Fibroblast of villous mesenchyme (primary cell): ENCODE results near the gene DIPK2B. TPM values are rescaled to one million over a fixed set of nuclear protein-coding genes. Genes with fewer than 3 reads are reported as not detected.

ENCODE experiments used
- DNase-seq: peaks from one replicate; pipeline ENCODE4 v3.0.0-alpha.2; 2010; ENCODE audit warnings: low read depth
- H3K4me3 ChIP-seq: 2 replicates; pipeline ENCODE4 v1.5.1; 2011; ENCODE audit warnings: low read depth, mild to moderate bottlenecking, low read length
- CTCF ChIP-seq: IDR thresholded peaks from 2 replicates; pipeline ENCODE4 v1.5.1; 2012; ENCODE audit warnings: low read depth, mild to moderate bottlenecking, low read length; ENCODE audit not compliant: insufficient read depth
- total RNA-seq: library from RNA; depleted of rRNA; stranded (reverse); fragments of >200 nt; gene quantifications from 2 replicates; pipeline ENCODE4 v1.2.3, GENCODE V29; 2012

Gene DIPK2B
- total RNA-seq, 1 donor = not detected

GRCh38 chrX:45191820-45192409, 8.8 kb downstream of the DIPK2B start:
- no peak for DNase-seq
- no peak for TF ChIP-seq CTCF
- no peak overlapping the region for H3K4me3 ChIP-seq

- DNase-seq = no peak
- TF ChIP-seq CTCF = no peak
- no peak overlapping the region for H3K4me3 ChIP-seq
These were observed 9.3 kb downstream of the DIPK2B start for GRCh38 chrX:45191383-45191782.

- TF ChIP-seq CTCF = no peak
- H3K4me3 ChIP-seq = peak overlapping the region; percentile 51
- no peak for DNase-seq
These were observed 12.9 kb downstream of the DIPK2B start for GRCh38 chrX:45187731-45188130.

- TF ChIP-seq CTCF = no peak
- peak overlapping the region; percentile 51 for H3K4me3 ChIP-seq
- DNase-seq = no peak
These were observed 14.0 kb downstream of the DIPK2B start for GRCh38 chrX:45186643-45187026.

- no peak overlapping the region for H3K4me3 ChIP-seq
- no peak for TF ChIP-seq CTCF
- DNase-seq = no peak
These were observed 16.5 kb downstream of the DIPK2B start for GRCh38 chrX:45184211-45184610.

GRCh38 chrX:45172890-45173289, 27.8 kb downstream of the DIPK2B start:
- no peak for TF ChIP-seq CTCF
- DNase-seq = peak; percentile 52
- no peak overlapping the region for H3K4me3 ChIP-seq

GRCh38 chrX:45166781-45167180, 33.9 kb downstream of the DIPK2B start:
- no peak overlapping the region for H3K4me3 ChIP-seq
- DNase-seq = no peak
- no peak for TF ChIP-seq CTCF
